Skin of body (tissue), 2 donors: Measurements from ENCODE around the gene TARBP1. TPM values are rescaled to one million over a fixed set of nuclear protein-coding genes. Genes with fewer than 3 reads are reported as not detected.
"Not testable (repeated sequence)": the region's sequence is repeated elsewhere in the genome, so short reads cannot be mapped to it uniquely, and the experiment has no call there.

Experiments
- DNase-seq: peaks from one replicate; lab custom pipeline; 2025; lab: John Stamatoyannopoulos, UW
- total RNA-seq: library from RNA; depleted of rRNA; stranded (reverse); fragments of >200 nt; gene quantifications from one replicate; pipeline ENCODE4 v1.2.3, GENCODE V29; 2014

Gene TARBP1, protein sequence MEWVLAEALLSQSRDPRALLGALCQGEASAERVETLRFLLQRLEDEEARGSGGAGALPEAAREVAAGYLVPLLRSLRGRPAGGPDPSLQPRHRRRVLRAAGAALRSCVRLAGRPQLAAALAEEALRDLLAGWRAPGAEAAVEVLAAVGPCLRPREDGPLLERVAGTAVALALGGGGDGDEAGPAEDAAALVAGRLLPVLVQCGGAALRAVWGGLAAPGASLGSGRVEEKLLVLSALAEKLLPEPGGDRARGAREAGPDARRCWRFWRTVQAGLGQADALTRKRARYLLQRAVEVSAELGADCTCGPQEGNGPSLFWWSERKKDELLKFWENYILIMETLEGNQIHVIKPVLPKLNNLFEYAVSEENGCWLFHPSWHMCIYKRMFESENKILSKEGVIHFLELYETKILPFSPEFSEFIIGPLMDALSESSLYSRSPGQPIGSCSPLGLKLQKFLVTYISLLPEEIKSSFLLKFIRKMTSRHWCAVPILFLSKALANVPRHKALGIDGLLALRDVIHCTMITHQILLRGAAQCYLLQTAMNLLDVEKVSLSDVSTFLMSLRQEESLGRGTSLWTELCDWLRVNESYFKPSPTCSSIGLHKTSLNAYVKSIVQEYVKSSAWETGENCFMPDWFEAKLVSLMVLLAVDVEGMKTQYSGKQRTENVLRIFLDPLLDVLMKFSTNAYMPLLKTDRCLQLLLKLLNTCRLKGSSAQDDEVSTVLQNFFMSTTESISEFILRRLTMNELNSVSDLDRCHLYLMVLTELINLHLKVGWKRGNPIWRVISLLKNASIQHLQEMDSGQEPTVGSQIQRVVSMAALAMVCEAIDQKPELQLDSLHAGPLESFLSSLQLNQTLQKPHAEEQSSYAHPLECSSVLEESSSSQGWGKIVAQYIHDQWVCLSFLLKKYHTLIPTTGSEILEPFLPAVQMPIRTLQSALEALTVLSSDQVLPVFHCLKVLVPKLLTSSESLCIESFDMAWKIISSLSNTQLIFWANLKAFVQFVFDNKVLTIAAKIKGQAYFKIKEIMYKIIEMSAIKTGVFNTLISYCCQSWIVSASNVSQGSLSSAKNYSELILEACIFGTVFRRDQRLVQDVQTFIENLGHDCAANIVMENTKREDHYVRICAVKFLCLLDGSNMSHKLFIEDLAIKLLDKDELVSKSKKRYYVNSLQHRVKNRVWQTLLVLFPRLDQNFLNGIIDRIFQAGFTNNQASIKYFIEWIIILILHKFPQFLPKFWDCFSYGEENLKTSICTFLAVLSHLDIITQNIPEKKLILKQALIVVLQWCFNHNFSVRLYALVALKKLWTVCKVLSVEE (N-terminal part only)
- 37.1 TPM for total RNA-seq

DNA sequence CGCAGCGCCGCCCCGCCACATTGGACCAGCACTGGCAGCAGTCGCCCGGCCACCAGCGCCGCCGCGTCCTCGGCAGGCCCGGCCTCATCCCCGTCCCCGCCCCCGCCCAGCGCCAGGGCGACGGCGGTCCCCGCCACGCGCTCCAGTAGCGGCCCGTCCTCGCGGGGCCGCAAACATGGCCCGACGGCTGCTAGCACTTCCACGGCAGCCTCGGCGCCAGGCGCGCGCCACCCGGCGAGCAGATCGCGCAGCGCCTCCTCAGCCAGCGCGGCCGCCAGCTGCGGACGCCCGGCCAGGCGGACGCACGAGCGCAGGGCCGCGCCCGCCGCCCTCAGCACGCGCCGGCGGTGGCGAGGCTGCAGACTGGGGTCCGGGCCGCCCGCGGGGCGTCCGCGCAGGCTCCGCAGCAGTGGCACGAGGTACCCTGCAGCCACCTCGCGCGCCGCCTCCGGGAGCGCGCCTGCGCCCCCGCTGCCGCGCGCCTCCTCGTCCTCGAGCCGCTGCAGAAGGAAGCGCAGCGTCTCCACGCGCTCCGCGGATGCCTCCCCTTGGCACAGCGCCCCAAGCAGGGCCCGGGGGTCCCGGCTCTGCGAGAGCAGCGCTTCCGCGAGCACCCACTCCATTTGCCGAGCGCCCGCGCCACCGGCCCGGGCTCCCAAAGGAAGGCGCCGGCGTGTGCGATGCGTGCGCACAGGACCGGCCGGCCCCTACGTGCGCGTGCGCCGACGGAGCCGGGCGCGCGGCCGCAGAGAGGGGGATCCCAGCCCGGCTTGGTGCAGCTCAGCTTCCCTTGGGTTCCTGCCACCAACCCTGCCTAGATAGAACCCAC is at the start of gene TARBP1:
Gene TARBP1, minus strand, starts transcription at position 699 of the 829 bp plus-strand sequence. Its CDS starts 76 bp downstream, at position 623.
- DNase-seq, result peak; percentile 76

DNA sequence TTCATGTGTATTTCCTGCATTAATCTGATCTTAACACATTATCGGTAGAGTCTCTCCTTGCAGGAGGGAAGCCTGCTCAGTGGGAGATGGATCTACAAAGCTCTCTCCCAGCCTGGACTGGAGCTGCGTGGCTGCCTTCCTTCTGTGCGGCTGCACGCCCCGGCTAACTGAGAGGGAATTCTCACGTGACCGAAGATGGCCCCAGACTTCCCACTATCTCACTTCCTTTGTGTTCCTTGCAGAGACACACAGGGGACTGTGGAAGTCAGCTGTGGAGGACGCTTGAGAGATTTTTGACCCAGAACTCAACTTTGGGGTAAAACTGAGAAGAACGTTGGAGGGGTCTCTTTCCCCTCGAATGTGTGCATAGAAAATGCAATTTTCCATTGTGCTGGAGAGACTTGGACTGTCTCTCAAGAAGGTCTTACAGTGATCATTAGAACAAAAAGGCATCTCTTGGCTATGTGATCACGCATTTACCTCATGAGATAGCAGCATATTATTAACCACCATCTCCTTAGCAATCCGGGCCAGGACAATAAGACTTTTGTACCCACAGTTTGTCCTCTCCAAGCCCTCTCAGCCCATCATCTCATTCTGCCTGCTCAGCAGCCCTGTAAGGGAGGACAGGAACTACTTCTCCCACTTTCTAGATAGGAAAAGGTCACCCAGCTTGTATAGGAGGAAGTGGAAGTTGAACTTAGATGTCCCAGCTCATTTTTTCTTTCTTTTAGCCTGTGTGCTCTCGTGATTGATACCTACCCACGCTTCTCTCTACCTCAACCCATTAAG is 49.3 kb upstream of the TARBP1 start:
- DNase-seq, result no peak

DNA sequence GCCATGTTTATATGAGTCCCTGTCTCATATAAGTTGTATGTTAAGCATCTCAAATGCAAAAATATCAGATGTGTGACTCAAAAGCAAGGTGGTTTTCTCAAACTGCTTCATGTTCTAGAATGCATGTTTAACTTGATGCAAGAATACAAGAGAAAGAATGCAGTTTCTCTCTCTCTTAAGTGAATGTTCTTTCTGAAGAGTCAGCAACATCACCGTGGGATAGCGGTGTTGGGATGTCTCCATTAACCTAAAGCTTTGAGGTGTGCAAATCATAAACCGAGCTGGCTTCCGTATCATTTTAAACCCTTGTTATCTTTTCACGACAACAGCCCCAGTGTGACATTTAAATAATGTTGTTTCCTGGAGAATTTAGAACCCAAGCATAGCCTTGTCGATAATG is 48.4 kb upstream of the TARBP1 start:
- DNase-seq, result no peak

DNA sequence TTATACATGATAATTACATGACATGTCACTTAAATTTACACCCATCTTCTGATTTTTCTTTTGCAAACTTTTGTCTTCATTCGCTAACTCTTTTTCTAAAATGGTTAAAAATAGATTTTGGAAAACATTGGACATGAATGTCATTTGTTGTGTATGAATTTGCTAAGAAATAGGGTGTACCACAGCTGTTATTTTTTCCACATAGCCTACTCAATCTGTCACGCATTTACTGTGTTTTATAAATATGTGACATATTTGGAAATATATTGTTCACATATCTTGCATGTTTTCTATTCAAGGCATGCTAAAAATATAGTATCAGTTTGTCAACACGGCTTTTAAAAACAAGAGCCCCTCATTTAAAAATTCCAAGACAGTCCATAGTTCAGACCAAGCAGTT is 47.9 kb upstream of the TARBP1 start:
- peak; percentile 71 for DNase-seq

DNA sequence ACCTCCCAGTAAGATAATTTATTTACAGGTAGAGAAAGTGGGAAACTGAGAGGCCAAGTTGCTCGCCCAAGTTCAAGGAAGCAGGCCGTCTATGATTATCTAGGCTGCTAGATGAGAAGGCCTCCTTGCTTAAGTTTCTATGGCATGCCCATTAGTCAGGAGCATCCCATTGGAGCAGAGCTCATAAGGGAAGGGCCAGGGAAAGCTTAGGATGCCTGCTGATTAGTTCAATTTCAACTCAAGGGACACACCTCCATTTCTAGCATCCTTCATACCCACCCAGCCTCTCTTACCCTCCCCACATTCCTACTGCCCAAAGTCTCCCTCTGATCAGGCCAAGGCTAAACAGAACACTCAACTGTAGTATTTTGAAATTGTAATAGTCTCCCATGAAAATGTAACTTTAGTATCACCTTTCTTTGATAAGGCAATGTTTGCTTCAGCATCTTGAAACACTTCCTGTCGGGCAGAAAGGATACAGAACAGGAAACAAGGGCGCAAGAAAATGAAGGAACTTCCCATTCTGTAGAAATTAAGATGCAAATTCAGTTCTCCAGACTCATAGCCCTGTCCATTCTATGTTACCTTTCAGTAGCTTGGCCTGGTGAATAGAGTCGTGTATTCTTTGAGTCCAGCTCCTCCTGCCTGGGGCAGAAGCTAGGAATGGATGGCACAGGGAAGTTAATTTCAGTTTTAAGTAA is 46.3 kb upstream of the TARBP1 start:
- DNase-seq, result no peak

DNA sequence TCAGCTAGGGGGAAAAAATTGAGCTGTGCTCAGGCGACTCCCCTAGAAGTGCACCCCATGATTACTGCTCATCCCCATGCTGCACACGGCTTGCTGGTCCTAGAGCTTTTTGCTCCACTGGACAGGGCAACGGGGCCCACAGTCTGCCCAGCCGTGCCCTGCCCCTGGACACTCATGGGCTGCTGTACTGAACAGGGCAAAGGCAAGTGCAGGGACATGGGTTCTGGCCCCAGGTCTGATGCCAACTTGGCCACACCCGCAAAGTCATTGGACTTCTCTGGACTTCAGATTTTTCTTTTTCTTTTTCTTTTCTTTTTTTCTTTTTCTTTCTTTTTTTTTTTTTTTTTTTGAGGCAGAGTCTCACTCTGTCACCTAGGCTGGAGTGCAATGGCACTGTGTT is 42.9 kb upstream of the TARBP1 start:
- DNase-seq, result no peak

DNA sequence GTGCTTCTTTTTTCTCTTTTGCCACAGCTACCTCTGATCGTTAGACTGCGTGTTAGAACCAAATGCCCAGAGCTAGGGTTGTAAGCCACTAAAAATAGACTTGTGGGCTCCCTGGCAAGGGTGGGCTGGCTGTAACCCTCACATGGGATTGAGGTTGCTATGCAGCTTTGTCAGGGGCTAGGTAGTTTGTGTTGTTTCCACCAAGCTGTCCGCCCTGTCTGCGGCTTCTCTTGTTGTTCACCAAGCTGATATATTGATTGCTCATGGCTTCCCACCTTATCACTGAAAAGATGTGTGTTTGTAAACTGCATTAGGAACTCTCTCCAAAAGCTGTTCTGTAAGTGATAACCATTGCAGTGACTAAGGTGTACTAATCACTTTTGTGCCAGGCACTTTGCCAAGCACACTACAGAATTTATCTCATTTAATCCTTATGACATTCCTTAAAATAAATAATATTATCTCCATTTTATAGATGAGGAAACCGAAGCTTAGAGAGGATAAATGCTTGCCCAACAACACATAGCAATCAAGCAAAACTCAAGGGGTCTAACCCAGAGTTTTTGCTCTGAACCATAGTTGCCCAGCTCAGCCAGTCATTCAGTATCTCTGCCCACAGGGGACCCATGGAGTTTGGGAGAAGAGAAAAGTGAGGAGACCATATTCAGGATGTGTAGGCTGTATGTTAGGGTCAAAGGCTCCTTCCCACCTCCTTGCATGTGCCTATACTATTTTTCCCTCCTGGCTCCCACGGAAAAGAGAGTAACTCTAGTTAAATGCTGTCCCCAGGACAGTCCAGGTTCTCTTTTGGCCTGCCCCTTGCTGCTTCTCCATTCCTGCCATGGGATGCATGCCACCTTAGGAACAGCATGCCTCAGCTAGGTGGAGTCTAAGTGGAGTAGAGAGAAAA is 42.2 kb upstream of the TARBP1 start:
- no peak for DNase-seq

DNA sequence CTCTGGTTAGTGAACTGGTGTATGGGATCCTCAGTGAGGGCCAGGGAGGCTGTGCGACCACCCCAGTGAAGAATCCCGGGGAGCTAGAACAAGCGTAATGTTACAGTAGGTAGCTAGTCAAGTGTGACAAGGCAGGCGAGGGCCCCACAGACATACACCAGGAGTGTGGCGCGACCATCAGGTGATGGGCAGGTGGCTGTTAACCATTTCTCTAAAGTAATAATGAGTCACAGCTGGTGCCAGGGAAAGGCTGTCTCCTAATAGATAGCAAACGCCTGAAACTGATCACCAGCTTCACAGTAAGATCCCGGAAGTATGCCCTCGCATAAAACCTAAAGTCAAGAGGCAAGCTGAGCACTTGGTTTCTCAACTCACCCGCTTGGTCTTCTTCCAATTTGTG is 40.5 kb upstream of the TARBP1 start:
- DNase-seq, result no peak

DNA sequence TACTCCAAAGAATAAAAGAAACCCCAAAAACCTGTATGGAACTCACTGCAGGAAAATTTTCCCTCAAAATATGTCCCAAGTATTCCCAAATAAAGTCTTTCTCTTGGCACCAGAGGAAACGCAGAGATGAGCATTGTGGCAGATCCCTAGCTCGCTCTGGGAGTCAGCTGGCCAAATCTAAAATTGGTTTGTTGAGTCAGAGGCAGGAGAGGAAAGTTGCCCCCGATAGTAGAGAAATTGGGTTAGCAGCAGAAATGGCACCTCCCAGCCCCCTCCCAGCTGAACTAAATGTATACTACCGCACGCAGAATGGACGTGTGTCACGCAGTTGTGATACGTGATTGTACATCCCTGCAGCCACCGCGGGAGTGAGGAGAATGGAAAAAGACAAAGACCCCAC is 39.9 kb upstream of the TARBP1 start:
- no peak for DNase-seq

DNA sequence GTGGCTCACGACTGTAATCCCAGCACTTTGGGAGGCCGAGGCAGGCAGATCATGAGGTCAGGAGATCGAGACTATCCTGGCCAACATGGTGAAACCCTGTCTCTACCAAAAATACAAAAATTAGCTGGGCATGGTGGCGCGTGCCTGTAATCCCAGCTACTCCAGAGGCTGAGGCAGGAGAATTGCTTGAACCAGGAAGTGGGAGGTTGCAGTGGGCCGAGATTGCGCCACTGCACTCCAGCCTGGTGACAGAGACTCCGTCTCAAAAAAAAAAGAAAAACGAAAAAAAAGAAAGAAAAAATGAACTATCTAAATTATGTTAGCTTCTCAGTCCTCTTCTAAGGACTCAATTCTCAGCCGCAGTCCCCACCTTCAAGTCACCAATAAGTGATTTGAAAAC is 39.1 kb upstream of the TARBP1 start:
- not testable (repeated sequence) for DNase-seq

DNA sequence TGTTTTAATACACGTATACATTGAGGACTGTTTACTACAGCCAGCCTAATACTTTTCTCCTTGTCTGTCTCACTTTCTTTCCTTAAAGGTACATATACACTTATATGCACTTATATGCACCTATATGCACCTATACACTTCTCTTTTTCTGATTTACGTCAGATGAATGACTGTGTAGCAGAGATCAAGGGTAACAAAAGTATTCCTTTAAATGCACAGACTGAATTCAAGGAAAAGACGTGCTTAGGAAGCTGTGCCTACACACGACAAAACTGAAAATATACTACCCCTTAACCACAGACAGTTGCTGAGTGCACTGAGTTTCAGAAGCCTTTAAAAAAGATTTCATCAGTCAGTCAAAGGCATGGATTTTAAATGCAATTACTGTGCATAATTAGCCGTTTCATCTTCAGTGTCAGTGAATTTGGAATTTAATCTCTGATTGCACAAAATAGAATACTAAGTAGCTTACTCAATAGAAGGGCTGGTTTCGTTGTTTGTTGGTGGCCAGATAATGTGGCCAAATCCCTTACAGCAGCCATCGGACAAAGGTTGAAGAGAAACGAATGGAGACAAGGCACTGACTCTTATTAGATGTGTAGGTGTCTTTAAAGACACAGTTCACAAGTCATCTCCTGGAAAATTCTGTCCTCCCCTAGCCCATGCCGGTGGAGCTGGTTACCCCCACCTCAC is 38.3 kb upstream of the TARBP1 start:
- DNase-seq, result no peak

DNA sequence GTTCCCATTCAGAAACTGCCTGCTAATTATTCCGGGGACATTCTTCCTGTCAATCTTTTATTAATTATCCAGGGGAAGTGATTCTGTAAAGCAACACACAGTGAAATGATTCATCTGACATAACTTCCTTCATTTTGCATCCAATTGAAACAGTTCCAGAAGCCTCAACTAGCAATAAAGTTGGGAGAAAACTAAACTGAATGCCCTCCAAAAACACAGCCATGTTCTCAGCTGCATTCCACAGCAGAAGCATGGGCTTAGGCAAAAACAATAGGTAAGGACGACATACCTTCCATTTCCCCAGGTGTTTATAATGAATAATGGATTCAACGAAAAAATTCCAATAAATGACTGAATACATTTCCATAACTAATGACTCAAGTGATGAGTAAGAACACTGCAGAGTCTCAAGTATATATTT is 36.9 kb upstream of the TARBP1 start:
- peak; percentile 82 for DNase-seq

DNA sequence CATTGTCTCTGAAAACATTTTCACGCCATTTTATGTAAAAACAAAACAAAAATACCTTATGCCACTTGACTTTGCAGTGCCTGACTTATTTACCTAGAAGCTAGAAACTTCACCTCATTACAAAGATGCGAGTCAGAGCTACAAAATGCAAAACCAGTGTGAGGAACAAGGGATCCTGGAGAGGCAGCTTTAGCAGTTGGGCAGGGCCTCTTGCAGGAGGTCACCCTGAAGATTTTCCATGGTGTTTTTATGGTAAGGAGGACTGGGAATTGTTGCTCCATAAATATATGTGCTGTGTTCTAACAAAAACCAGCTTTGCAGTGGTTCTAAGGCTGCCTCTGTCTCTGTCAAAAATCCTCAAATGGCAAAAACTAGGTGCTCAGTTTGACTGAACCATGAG is 36.4 kb upstream of the TARBP1 start:
- no peak for DNase-seq

DNA sequence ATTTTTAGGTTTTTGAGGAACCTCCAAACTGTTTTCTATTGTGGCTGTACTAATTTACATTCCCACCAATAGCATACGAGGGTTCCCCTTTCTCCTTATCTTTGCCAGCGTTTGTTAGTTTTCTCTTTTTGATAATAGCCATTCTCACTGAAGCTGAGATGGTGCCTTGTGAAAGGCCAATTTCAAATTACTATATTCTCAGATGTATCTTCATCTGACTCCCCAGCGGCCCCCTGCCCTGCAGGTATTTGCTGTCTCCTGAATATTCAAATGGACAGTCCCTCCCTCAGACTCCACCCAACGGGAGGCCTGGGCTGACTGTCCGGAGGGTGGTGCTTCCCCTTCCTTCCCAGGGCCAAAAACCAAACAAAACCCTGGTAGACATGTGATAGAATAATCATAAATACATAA is 33.5 kb upstream of the TARBP1 start:
- DNase-seq, result no peak

DNA sequence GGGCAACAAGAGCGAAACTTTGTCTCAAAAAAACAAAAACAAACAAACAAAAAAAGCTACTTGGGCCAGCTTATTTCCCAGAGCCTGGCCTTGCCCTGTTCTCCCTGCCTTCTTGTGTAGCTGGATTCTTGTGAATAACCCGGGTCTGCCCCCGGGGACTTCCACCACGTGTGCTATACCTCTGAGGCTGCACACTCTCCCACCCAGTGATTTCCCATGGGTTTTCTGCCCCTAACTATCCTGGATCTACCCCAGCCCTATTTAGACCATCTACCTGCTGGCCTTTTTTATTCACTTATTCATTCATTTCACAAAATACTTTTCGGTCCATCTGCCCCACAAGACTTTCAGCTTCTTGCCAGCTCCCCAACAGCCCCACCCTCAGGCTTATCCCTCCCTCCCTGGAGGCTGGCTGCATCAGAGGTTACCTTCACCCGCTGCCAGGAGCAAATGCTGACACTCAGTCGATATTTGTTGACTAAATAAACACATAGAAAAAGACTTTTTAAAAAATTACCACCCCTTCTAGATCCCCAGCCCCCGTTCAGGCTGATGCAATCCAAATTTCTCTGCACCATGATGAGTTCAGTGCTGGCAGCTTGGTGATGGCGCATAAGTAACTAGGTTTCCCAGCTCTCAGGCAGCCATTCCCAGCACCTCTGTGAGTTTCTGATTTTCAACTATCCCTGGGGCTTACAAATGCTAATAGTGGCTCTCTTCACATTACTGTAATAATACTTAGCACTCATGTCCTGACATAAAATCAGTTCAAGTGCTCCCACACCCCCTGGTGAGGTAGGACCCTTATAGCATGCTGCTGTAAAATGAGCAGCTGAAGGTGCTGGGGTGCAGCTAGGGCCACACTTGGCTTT is 30.7 kb upstream of the TARBP1 start:
- no peak for DNase-seq

DNA sequence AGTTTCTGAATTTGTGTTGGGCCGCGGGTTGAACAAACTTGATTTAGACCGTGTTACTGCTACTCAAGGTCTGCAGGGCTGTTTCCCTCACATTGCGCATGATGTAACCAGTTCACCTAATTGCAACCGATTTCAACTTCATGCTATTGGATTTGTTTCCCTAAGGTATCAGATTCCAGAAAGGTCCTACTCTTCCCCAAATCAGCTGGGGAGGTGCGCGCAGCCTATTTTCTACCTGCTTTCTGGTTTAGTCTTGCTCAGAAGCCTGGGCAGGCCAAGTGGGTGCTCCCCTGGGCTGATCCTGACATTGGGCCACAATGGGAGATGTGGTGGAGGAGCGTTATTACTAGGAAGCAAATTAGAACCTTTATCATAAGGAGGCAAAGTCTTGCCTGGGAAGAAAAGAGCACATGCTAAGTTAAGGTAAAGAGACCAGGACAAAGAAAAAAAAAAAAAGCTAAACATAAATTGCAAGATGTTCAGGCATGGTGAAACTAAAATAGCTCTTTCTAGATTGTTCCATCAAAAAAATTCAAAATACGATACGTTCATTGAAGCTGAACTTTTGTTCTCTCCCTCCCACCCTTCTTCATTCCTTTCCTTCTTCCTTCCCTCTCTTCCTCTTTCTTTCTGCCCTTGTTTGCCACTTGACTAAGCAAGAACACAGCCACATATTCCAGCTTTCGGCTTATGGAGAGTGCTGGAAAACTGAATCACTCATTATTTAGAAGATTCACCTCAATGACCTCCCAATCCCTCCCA is 28.8 kb upstream of the TARBP1 start:
- DNase-seq, result no peak
